HUES6 (cell line): ENCODE measurements around the gene P2RY6.

Experiments used
- H3K27ac ChIP-seq: 2 replicates; pipeline ENCODE4 v1.7.0; 2013; ENCODE audit warnings: low read depth, mild to moderate bottlenecking, low read length, inconsistent platforms
- H3K27me3 ChIP-seq: 2 replicates; pipeline ENCODE4 v1.6.1; 2013; ENCODE audit warnings: low read length; ENCODE audit not compliant: control insufficient read depth, insufficient read depth
- H3K36me3 ChIP-seq: 2 replicates; pipeline ENCODE4 v1.6.1; 2013; ENCODE audit warnings: low read length; ENCODE audit not compliant: control insufficient read depth, insufficient read depth
- H3K4me1 ChIP-seq: 2 replicates; pipeline ENCODE4 v1.6.1; 2013; ENCODE audit warnings: low read length; ENCODE audit not compliant: control insufficient read depth, insufficient read depth
- H3K4me3 ChIP-seq: 2 replicates; pipeline ENCODE4 v1.5.1; 2013; ENCODE audit warnings: low read depth, low read length
- H3K9ac ChIP-seq: one replicate; pipeline ENCODE4 v1.6.1; 2013; ENCODE audit warnings: mild to moderate bottlenecking, low read length
- H3K9me3 ChIP-seq: 2 replicates; pipeline ENCODE4 v1.6.1; 2013; ENCODE audit warnings: low read depth, low read length; ENCODE audit not compliant: control insufficient read depth, insufficient read depth

The P2RY6 gene

GRCh38 chr11:73345481-73346160, 73.5 kb downstream of the P2RY6 start:
- Histone ChIP-seq H3K27me3 (peaks cover 24% of the 10 kb centered on the region), H3K27ac (no peak overlapping the region), H3K36me3 (no peaks in the 10 kb centered on the region), H3K9me3 (no peaks in the 10 kb centered on the region), H3K4me1 (peaks cover 10% of the 10 kb centered on the region), H3K4me3 (no peak overlapping the region), H3K9ac (no peak overlapping the region)

GRCh38 chr11:73346186-73346935, 74.2 kb downstream of the P2RY6 start:
- H3K4me3 ChIP-seq = no peak overlapping the region
- H3K27me3 ChIP-seq = peaks cover 24% of the 10 kb centered on the region
- H3K9ac ChIP-seq = no peak overlapping the region
- no peaks in the 10 kb centered on the region for H3K9me3 ChIP-seq
- peaks cover 12% of the 10 kb centered on the region for H3K4me1 ChIP-seq
- H3K36me3 ChIP-seq = no peaks in the 10 kb centered on the region
- no peak overlapping the region for H3K27ac ChIP-seq

- Histone ChIP-seq H3K9ac (no peak overlapping the region), H3K4me1 (peaks cover 13% of the 10 kb centered on the region)
Observed at GRCh38 chr11:73347067-73347466, 74.9 kb downstream of the P2RY6 start.

More at GRCh38 chr11:73347067-73347466, 74.9 kb downstream of the P2RY6 start:
- no peak overlapping the region for H3K27ac ChIP-seq
- no peaks in the 10 kb centered on the region for H3K36me3 ChIP-seq
- H3K4me3 ChIP-seq = no peak overlapping the region
- no peaks in the 10 kb centered on the region for H3K9me3 ChIP-seq
- peaks cover 18% of the 10 kb centered on the region for H3K27me3 ChIP-seq
